Stimulated activated memory B cell treated with anti-CD40 and anti-IgM and Interleukin-4, amounts not matched to agents 10 μg/mL and 1 μg/mL and 100 μg/mL, for 72 hours (primary cell): ENCODE data around the gene MAPKAPK3.

Experiments
- ATAC-seq: fragments of 150-1000 bp; cut with Tn5 transposase; 2 replicates; pipeline ENCODE4 v1.10.0; 2021
- H3K27ac Mint-ChIP-seq: one replicate; pipeline ENCODE4 v1.8.0; 2022; ENCODE audit warnings: mild to moderate bottlenecking, mixed read lengths
- H3K27me3 Mint-ChIP-seq: one replicate; pipeline ENCODE4 v1.8.0; 2022; ENCODE audit warnings: mixed read lengths
- H3K36me3 Mint-ChIP-seq: one replicate; pipeline ENCODE4 v1.8.0; 2022; ENCODE audit warnings: mixed read lengths
- H3K4me1 Mint-ChIP-seq: one replicate; pipeline ENCODE4 v1.8.0; 2022; ENCODE audit warnings: mixed read lengths
- H3K4me3 Mint-ChIP-seq: one replicate; pipeline ENCODE4 v1.8.0; 2022; ENCODE audit warnings: mild to moderate bottlenecking, moderate library complexity, mixed read lengths
- H3K9me3 Mint-ChIP-seq: one replicate; pipeline ENCODE4 v1.8.0; 2022; ENCODE audit warnings: mixed read lengths

MAPKAPK3 gene

DNA sequence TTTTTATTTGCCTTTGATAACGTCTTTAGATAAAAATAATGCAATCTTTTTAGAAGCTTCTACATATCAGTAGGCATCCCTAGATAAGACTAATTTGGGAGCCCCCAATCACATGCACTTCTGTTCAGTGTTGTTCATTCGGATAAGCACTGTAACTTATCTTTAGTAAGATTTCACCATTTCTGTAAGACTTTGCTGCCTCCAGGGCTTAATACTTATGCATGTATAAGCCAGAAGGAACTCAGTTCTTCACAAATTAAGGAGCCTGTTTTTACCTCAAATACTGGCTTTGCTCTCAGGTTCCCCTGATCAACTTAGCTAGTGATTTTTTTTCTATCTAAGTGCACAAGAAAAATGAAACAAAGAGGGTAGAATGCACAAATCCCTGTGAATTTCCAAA, 78.1 kb downstream of the MAPKAPK3 start:
- Mint-ChIP-seq H3K4me1 (no peaks in the 10 kb centered on the region), H3K27me3 (no peaks in the 10 kb centered on the region), H3K36me3 (peaks cover 6% of the 10 kb centered on the region), H3K27ac (no peak overlapping the region), H3K4me3 (no peak overlapping the region), H3K9me3 (peaks cover 12% of the 10 kb centered on the region)
- no peak for ATAC-seq

- peaks cover 6% of the 10 kb centered on the region for H3K36me3 Mint-ChIP-seq
- H3K4me1 Mint-ChIP-seq = no peaks in the 10 kb centered on the region
- no peak overlapping the region for H3K4me3 Mint-ChIP-seq
- peaks cover 12% of the 10 kb centered on the region for H3K9me3 Mint-ChIP-seq
- peaks cover 3% of the 10 kb centered on the region for H3K27me3 Mint-ChIP-seq
- no peak for ATAC-seq
- H3K27ac Mint-ChIP-seq = no peak overlapping the region
These were observed 79.3 kb downstream of the MAPKAPK3 start for GRCh38 chr3:50696276-50696675.

DNA sequence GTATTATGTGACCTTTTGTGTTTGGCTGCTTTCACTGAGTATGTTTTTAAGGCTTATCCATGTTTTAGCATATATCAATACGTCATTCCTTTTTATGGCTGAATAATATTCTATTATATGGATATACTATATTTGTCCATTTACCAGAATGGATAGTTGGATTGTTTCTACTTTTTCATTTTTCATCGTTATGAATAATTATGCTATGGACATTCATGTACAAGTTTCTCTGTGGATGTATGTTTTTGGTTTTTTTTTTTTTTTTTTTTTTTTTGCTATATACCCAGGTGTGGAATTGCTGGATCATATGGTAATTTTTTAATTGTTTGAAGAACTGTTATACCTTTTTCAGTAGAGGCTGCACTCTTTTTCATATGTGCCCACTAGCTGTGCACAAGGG, 81.3 kb downstream of the MAPKAPK3 start:
- no peak overlapping the region for H3K4me3 Mint-ChIP-seq
- H3K27me3 Mint-ChIP-seq = peaks cover 23% of the 10 kb centered on the region
- peaks cover 21% of the 10 kb centered on the region for H3K9me3 Mint-ChIP-seq
- no peak overlapping the region for H3K27ac Mint-ChIP-seq
- H3K36me3 Mint-ChIP-seq = peaks cover 6% of the 10 kb centered on the region
- no peaks in the 10 kb centered on the region for H3K4me1 Mint-ChIP-seq
- no peak for ATAC-seq
